A673 (cell line): Measurements from ENCODE around the gene EZR. TPM values are rescaled to one million over a fixed set of nuclear protein-coding genes. Genes with fewer than 3 reads are reported as not detected.

Experiments
- BruUV-seq: library from RNA; stranded (reverse); fragments of 400-500 nt; replicated peaks from 2 replicates; lab custom pipeline; 2021; lab: Mats Ljungman, UMichigan
- CTCF ChIA-PET: fragments of 300-600 bp; sonication (Branson Sonifier 250); formaldehyde crosslinking; loops from one replicate; lab custom pipeline; 2022; ENCODE audit warnings: antibody characterized with exemption; lab: Charles Lee
- POLR2A ChIA-PET: fragments of 300-600 bp; sonication (Branson Sonifier 250); formaldehyde crosslinking; loops from one replicate; lab custom pipeline; 2022; ENCODE audit warnings: antibody characterized with exemption; ENCODE audit not compliant: low non-redundant PET; lab: Charles Lee
- DNase-seq: peaks from one replicate; pipeline ENCODE4 v3.0.0-alpha.2; 2015; ENCODE audit warnings: low spot score
- H3K27ac ChIP-seq: fragments of 200-600 bp; sonication (generic); 2 replicates; pipeline ENCODE4 v1.5.1; 2016; ENCODE audit warnings: mixed run types, low read depth, mild to moderate bottlenecking, mixed read lengths, antibody characterized with exemption, low read length; ENCODE audit not compliant: poor library complexity, severe bottlenecking
- H3K27me3 ChIP-seq: fragments of 200-600 bp; sonication (generic); replicated peaks from 2 replicates; pipeline ENCODE4 v1.6.1; 2017; ENCODE audit warnings: mixed run types, low read depth, mild to moderate bottlenecking, mixed read lengths, antibody characterized with exemption, low read length; ENCODE audit not compliant: insufficient read depth, poor library complexity
- H3K36me3 ChIP-seq: fragments of 200-600 bp; sonication (generic); 2 replicates; pipeline ENCODE4 v1.6.1; 2016; ENCODE audit warnings: mixed run types, mild to moderate bottlenecking, mixed read lengths, antibody characterized with exemption, low read length; ENCODE audit not compliant: insufficient read depth, poor library complexity, severe bottlenecking
- H3K4me1 ChIP-seq: fragments of 200-600 bp; sonication (generic); 2 replicates; pipeline ENCODE4 v1.6.1; 2017; ENCODE audit warnings: mixed run types, mild to moderate bottlenecking, mixed read lengths, antibody characterized with exemption, low read length; ENCODE audit not compliant: insufficient read depth, poor library complexity, severe bottlenecking
- H3K4me3 ChIP-seq: fragments of 200-600 bp; sonication (generic); 2 replicates; pipeline ENCODE4 v1.5.1; 2016; ENCODE audit warnings: low read depth, mixed run types, mild to moderate bottlenecking, mixed read lengths, low read length; ENCODE audit not compliant: poor library complexity, severe bottlenecking
- H3K9me3 ChIP-seq: fragments of 200-600 bp; sonication (generic); 2 replicates; pipeline ENCODE4 v1.6.1; 2016; ENCODE audit warnings: mixed run types, low read depth, mild to moderate bottlenecking, mixed read lengths, antibody characterized with exemption, low read length; ENCODE audit not compliant: poor library complexity, severe bottlenecking
- CTCF ChIP-seq: fragments of 300-800, 200-600 bp; sonication (generic); conservative IDR thresholded peaks from 2 replicates; pipeline ENCODE4 v1.5.1; 2017; ENCODE audit warnings: low read depth, mild to moderate bottlenecking, antibody characterized with exemption, low read length, moderate library complexity, mixed read lengths
- EZH2 ChIP-seq: fragments of 200-600 bp; sonication (generic); IDR thresholded peaks from 2 replicates; pipeline ENCODE4 v1.6.1; 2017; ENCODE audit warnings: borderline replicate concordance, low read depth, mild to moderate bottlenecking, mixed read lengths, antibody characterized with exemption, low read length; ENCODE audit not compliant: poor library complexity, severe bottlenecking
- intact Hi-C: fragments of 100-400 bp; cut with micrococcal nuclease; formaldehyde crosslinking; loops from one replicate; pipeline ENCODE4 v1.10.0; 2022; ENCODE audit not compliant: unreplicated experiment
- total RNA-seq: library from RNA; stranded (reverse); gene quantifications from 2 replicates; pipeline ENCODE4 v1.2.3, GENCODE V29; 2021

EZR gene
- total RNA-seq, 1 experiment from 2014 or later, result 144 TPM

DNA sequence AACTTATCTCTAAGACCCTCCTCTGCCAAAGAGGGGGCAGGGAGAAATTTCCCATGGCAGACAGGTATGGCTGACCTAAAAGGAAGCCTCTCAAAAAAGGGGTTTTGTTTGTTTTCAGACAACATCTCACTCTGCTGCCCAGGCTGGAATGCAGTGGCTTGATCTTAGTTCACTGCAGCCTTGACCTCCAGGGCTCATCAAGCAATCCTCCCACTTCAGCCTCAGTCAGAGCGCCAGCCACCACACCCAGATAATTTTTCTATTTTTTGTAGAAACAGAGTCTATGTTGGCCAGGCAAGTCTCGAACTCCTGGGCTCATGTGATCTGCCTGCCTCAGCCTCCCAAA, 3.8 kb downstream of the EZR start:
- H3K4me3 ChIP-seq, result no peak overlapping the region
- intact Hi-C loops, result no loop called here

DNA sequence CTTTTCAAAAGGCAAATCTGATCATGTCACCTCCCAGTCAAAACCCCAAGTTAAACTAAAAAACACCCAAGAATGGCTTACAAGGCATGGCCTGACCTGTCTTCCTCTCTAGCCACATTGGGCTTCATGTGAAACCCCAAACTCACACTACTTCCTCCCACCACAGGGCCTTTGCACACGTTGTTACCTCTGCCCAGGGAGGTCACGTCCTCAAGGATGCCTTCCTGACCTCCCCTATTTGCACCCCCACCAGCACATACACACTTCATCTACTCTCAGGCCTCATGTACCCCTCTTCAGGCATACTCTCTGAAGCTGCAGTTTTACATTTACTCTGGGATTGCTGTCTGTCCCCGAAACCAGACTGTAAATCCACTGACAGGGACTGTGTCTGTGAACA, 6.1 kb downstream of the EZR start:
- no peak overlapping the region for H3K27ac ChIP-seq
- H3K9me3 ChIP-seq, result no peaks in the 10 kb centered on the region
- CTCF ChIA-PET, result no interaction called here
- no peak overlapping the region for H3K4me3 ChIP-seq
- peaks cover 31% of the 10 kb centered on the region for H3K36me3 ChIP-seq
- H3K27me3 ChIP-seq, result no peaks in the 10 kb centered on the region
- intact Hi-C loops, result no loop called here
- DNase-seq, result no peak
- TF ChIP-seq CTCF, result no peak
- no peak for TF ChIP-seq EZH2
- peaks cover 47% of the 10 kb centered on the region for H3K4me1 ChIP-seq
- BruUV-seq, result no TSS peak
- POLR2A ChIA-PET, result no interaction called here

More for the DNA sequence above, 3.8 kb downstream of the EZR start:
- CTCF ChIA-PET, result no interaction called here
- TF ChIP-seq CTCF (no peak), EZH2 (no peak)
- no peak for DNase-seq
- POLR2A ChIA-PET, result no interaction called here
- H3K9me3 ChIP-seq, result no peaks in the 10 kb centered on the region
- peaks cover 35% of the 10 kb centered on the region for H3K4me1 ChIP-seq
- no TSS peak for BruUV-seq
- peaks cover 19% of the 10 kb centered on the region for H3K36me3 ChIP-seq
- no peak overlapping the region for H3K27ac ChIP-seq
- H3K27me3 ChIP-seq, result no peaks in the 10 kb centered on the region

DNA sequence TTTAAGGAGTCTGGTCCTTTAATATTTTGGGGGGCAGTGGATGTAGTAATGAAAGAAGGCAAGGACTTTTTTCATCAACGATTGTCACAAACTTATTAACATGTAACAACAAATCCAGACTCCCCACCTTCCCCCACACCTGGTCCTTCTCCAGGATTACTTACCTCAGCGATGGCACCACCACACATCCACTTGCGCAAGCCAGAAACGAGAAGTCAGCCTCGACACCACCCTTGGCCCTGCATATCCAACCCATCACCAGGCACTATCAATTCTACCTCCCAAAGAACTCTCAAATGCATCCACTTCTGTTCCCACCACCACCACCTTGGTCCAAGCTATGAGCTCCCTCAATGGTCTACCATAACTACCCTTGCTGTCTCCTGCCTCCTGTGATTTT, 6.6 kb downstream of the EZR start:
- Histone ChIP-seq H3K9me3 (no peaks in the 10 kb centered on the region), H3K27ac (no peak overlapping the region), H3K27me3 (no peaks in the 10 kb centered on the region), H3K4me3 (no peak overlapping the region), H3K4me1 (peaks cover 47% of the 10 kb centered on the region), H3K36me3 (peaks cover 31% of the 10 kb centered on the region)
- ChIA-PET POLR2A (no interaction called here), CTCF (no interaction called here)
- intact Hi-C loops, result no loop called here
- TF ChIP-seq CTCF (no peak), EZH2 (no peak)
- no peak for DNase-seq
- BruUV-seq, result no TSS peak
